HG02943 (cell line): ENCODE data around the gene ITGA3.

Experiments
- ATAC-seq: cut with Tn5 transposase; IDR thresholded peaks from one replicate; pipeline ENCODE4 v1.9.1; 2021; ENCODE audit warnings: mild to moderate bottlenecking, low read depth, moderate library complexity; ENCODE audit not compliant: unreplicated experiment

ITGA3 gene

DNA sequence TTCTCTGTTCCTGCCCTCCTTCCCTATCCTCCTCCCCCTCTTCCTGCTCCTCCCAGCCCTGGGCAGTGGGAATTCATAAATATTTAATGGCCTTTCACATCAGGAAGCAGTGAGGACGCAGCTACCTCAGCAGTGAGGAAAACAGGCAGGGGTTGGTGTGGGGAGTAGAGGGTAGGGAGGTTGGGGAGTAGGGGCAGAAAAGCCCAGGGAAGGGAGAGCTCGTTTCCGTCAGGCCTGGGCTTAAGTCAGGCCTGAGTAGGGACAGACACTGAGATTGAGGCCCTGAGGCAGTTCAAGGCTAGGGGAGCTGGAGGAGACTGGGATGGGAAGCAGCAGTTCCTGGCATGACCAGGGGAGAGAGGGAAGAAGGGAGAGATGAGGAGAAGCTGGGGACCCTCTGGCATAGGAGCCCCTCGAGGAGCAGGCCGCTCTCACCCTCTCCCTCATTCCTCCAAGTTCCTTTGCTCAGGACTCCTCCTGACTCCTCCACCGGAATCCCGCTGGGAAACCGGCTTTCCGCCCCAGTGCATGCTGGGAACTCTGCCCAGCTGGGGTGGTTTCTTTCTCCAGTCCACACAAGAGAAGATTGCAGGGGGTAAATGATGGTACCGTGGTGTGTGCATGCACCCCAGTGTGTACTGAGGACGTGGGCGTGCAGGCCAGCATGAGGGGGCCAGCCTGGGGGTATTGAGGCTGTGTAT is 67.9 kb downstream of the ITGA3 start:
- no peak for ATAC-seq

DNA sequence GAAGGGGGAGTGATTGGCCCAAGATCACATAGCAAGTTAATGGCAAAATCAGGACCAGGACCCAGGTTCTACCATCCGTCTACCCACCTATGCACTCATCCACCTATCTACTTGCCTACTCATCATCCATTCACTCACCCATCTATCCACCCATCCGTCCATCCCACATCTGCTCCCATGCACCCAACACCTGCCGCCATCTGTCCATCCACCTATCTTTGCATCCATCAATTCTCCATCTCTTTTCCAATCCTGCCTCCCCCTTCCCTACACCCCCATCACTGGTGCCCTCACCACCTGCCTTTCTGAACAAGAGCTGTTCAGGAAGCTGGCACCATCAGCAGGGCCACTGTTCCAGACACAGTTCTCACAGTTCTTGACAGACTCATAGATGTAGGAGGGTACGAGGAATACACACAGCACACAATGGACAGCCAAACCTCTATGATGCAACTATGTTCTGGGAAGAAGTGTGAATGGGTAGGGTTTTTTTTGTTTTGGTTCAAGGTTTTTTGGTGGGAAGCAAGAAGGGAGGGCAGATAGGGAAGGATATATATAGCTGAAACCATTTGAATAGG is 69.6 kb downstream of the ITGA3 start:
- no peak for ATAC-seq

DNA sequence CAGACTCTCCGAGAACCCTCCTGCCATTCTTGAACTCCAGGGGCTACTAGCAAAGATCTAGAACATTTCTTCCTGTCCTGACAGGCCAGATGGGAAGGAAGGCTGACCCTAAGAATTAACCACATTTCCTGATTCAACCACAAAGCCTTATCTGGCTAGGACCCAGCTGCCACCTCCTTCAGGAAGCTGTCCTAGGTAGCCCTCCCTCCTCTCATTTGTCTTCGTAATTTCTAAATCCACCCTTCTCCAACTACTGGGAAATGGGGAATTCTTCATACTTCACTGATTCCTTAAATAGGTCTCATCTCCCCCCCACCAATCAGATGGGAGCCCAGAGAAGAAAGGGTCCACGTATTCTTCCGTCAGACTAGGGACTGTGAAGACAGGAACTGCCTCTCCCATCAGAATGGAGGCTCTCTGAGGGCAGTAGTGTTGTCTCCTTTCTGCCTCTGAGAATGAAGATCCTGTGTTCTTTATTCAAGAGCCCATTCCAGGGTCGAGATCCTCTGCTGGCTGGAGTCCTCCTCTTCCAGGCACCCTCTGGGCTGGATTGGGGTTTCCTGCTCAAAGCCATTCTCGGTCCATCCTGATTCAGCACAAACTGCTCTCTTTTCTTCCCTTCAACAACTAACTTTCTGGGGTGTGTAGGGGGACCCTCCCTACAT is 71.9 kb downstream of the ITGA3 start:
- no peak for ATAC-seq

DNA sequence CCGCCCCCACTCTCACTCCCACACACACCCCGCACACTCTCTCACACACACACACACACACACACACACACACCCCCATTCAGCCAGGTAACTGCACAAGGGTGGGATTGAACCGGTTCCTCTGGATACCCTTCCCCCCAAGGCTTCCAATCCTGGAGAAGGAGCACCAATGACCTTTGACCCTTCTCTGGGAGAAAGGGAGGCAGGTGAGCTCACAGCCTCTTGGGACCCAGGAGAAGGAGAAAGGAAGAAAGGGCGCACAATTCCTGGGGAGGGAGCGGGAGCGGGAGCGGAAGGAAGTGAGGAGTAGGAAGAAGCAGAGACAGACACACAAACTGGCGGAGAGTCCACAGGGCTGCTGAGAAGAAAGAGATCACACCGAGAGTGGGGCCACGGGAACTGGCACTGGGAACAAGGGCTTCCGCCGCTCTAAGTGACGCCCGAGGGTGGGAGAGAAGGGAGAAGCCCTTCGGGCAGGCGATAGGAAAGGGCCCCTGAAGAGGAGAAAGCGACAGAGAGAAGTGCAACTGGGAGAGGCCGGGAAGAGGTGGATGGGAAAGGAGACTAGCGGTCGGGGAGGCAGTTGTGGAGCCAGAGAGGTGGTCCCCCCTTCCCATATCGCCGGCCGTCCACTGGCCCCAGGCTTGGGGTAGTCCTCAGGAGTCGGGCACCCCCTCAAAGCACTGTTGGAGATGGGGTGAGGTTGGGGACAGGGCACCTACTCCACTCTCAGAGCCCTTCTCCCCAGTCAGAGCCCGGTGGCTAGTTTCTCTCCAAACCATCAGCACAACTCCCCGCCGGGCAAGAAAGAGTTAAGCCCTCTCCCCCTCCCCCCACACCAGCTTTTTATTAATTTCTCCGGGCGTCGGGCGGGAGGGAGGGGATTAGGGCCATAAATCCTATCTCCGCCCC is 72.8 kb downstream of the ITGA3 start:
- no peak for ATAC-seq

DNA sequence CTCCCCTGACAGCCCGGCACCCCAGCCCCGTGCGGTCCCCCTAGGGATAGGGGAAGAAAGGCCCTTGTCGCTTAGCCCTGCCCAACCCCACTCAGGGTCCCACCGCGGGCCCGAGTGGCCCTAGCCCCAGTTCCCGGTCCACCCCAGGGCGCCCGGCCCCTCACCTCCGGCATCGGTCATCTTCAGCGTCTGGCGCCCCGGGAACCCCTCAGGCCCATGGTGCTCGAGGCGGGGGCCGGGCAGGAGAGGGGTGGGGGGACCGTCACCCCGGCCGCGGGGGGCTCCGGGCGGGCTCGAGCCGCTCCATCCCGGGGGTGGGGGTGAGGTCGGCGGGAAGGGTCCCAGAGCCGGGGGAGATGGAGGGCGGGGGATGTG is 73.4 kb downstream of the ITGA3 start:
- no peak for ATAC-seq

DNA sequence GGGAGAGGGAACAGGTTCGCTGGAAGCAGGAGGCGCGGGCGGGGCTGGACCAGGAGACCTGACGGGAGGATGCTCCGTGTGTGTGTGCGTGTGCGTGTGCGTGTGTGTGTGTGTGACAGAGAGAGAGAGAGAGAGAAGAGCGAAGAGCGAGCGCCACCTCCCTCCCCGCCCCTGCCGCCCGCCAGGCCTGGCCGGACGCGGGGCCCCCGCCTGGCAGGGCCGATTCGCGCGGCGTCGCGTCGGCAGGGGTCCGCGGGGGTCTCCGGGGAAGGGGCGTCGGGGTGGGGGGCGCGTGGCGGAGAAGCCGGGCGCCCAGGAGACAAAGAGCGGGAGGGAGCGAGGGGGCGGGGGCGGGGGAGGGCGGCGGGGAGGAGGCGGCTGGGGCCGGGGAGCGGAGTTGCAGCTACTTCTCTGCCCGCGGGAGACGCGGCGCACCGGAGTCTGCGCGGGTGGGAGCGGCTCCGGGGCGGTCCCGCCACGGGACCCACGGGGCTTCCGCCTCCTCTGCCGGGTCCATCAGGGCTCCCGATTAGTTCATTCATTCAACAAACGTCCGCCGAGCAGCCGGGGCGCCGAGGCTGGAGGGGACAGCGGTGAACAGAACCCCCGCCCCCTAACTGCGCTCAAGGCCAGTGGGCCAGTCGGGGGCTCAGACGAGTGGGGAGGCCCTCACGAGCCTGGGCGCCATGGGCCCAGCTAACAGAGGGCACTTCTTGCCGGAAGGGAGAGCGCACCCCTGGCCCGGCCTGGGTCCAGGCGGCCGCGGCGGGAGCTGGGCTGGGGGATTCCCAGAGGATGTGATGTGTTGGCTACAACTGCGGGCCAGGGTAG is 74.0 kb downstream of the ITGA3 start, which contains the start of gene SAMD14:
SAMD14 (minus strand) TSS at position 433 of the 831 bp plus-strand sequence. CDS start 5,201 bp downstream, outside the sequence.
- ATAC-seq: no peak

DNA sequence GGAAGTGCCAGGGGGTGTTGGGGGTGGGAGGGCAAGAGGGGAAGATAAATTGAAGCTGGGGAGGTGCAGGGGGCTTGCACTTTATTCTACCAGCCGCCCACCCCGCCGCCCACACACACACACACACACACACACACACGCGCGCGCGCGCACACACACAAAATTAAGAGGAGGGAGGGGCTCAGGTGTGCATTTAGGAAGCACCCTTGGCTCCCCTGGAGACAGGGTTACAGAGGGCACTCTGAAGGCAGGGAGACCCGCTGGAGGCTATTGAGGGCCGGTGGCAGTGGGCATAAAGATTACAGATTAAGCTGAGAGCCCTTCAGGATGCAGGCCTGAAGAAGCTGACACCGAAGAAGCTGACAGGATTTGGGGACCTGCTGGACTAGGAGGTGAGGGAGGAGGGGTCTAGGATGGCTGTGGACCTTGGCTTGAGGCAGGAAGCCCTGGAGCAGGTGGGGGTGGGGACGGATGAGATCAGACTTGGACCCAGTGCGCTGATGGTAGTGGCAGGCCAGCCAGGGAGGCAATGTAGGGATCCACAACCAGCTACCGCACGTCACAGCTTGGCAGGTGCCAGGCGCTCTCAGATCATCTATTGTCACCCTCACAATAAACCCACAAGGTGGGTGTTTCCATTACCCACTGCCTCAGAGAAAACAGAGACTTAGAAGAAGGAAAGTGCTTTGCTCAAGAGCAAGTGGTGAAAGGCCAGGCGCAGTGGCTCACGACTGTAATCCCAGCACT is 74.8 kb downstream of the ITGA3 start:
- ATAC-seq: no peak

DNA sequence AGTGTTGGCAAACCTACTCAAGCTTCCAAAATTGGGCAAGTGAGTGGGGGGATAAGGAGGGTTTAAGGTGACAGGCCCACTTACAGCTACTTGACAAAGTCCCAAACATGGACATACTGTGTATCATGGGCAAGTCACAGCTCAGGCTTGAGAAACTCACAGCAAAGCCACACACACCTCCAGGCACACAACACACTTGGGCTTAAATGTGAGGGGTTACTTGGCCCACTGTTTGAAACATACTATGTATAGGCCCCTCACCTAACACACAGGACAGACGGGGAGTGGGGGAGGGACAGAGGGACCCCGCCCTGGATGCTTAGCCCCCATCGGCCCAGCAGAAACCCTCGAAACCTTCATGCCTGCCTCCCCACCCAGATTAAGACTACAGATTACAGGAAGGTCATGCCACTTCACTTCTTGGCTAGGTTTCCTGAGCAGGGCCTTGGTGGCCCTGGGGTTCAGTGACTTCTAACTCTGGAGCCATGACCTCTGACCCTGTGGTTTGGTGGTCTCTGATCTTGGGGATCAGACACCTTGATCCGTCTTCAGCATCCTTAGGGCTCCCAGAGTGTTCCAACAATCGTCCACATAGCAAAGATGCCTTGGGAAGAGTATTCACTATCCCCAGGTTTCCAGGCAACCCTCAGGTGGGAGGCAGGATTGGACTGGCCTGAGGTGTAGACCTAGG is 76.3 kb downstream of the ITGA3 start:
- ATAC-seq: no peak

DNA sequence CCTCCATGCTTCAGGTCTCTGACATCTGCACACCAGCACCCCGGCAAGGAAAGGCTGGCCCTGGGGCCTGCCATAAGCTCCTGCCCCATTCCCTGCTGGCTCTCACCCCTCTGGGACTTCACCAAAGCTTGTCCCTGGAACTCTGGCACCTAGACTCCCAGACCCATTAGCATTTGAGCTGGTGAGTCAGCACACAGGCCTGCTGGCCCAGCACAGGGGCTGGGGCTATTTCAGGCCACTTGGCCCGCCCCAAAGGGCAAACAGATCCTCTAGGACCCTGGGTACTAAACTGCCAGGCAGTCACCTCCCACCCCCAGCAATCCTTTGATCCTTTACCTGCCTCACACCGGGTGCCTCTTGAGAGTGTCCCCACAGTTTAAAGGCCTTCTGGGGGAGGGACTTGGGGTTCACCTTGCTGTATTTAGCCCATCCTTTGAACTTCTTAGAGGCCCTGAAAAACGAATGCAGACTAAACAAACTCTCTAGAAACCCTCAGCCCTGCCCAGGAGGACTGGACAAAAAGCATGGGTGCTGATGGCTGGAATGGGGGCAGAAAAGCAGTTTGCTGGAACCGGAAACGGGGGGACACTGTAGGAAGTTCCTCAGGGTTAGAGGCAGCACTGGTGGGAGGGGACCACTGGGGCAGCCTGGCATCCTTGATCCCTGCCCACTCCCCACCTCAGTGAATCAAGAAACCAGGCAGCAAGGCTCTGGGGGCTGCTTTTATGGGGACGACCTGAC is 77.3 kb downstream of the ITGA3 start:
- no peak for ATAC-seq

DNA sequence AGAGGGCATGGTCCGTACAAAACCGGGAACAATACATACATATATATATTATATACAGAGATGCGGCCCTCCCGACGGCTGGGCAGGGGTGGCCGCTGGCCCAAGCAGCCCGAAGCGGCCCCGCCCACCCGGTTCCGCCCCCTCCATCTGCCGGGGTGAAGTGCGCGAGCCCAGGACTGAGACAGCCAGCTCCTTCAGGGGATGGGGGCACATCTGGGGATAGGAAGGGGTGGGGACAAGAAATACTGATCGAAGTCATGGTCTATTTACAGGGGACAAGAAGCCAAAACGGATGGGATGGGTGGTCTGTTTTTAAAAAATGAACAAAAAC is 77.8 kb downstream of the ITGA3 start:
- ATAC-seq: no peak

DNA sequence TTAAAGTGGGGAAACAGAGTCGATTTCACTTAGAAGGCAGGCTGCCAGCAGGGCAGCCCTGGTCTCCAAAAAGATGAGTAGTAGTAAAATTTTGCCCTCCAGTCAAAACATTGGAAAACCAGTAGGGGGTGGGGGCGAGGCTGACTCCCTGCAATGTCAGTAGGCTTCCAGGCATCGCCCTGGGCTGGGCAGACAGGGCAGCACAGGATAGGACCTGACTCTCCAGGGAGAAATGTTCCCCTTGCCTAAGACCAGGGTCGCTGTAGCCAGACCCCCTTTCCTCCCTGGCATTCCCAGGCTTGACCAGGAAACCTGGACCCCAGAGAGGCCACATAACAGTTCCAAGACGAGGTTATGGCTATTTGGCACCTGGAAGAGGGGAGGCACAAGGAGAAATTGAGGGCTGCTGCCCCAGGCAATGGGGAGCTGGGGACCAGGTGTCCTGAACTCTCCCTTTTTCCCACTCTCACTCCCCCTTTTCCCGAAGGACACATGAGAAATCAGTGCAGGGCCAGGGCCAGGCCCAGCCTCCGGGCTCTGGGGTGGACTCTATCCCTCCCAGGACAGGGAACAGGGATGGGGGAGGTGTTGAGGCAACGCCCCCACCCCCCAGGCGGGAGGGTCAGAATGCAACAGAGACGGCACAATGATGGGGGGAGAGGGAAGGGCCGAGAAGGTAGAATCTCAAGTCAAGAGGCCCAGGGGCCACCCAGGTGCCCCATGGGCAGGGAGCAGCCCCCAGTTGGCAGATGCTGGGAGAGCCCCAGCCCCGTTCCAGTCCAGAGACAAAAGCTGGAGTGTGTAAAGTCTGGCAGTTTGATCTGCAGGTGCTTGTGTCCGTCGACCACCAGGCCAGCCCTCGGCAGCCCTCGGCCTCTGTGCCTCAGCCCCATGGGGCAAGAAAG is 78.5 kb downstream of the ITGA3 start:
- ATAC-seq: no peak

DNA sequence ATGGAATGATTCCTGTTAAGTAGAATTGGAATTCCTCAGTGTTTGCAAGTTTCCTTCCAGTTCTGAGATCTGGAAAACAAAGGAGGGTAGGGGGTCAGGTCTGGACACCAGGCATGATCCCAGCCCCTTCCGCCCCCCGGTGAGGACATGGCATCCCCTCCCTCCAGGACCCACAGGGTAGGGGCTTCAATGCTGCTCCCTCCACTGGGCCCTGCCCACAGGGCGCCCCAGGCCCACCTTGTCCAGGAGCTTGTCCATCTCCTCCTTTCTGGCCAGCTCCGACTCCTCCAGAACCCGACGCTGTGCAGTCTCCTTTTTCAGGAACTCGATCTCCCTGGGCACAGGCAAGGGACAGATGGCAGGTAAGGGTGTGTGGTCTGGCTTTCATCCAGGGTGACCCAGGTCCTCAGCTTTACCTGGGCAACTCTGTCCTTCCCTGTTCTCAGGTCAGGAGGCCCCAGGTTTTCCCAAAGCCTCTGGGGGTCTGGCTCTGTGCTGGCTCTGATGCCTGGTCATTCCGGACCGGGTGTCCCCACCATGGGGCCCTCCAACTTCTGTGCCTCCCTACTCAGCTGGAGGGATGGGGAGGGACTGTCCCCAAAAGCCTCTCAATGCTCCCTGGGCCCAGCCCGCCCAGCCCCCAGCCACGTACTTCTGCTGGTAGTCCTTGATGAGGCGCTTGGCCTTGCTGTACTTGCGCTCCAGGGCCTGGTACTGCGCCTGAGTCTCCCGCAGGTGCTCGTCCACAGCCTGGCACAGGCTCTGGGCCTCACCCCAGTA is 79.6 kb downstream of the ITGA3 start:
- ATAC-seq: no peak

DNA sequence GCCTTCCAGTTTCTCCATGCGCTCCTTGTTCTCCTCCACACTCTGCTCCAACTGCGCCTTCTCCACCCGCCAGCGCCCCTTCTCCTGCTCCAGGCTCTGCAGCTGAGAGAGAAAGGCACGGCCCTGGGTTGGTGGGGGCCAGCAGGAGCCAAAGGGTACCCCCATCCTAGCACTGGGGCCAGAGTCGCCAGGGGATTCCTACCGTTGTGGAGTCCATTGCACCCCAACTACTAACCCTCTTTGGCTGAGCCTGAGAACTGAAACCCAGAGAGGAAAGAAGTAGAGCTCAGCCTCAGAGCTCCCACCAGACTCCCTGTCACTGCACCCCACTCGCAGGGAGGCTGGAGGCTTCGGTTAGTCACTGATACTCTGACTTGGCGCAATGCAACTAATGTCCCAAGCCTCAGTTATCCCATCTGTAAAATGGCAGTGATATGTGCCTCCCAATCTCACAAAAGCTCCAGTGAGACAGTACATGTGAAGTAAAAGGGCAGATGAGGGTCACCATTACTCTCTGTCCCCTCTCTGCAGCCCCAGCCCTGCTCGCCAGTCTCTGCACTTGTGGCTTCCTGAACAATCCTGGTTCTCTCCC is 80.3 kb downstream of the ITGA3 start:
- ATAC-seq: no peak

DNA sequence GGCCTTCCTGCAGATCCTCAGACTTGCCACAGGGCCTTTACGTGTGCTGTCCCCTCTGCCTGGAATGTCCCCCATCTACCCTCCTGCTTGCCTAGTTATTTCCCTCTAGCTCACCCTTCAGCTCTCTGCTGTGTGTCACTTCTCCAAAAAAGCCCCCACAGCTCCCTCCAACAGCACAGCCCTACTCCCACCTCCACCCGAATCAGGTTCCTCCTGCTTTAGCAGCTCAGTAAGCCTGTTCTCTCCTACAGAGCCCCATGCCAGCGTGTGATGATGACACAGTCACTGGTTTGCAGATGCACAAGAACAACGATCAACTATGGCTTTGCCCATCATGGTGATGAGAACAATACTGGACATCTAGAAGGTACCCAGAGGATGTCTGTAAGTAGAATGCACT is 81.1 kb downstream of the ITGA3 start:
- ATAC-seq: no peak

DNA sequence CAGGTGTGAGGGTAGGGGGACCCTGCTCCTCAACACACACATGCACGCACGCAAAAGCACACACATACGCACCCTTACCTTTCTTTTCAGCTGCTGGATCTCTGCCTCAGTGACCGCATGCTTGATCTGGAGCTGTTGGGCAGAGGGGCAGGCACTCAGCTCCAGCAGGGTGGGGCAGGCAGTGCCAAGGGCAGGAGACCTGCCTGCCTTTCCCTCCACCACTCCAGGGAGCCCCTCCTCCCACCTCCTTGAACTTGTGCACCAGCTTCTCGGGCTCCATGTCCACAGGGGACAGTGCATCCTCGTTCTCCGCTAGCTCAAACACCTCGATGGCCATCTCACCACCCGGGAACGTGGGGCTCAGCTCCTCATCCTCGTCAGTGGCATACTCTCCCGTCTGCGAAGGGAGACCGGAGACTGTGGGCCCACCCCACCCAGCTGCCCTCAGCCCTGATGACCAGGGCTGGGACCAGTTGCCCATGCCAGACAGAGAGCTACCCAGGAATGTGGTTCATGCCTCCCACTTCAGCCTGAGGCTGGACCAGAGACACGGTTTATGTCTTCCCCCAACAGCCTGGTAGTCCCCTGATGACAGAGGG is 83.4 kb downstream of the ITGA3 start:
- ATAC-seq: no peak
